Uterus (tissue), 4 donors: Measurements from ENCODE around the gene SEC14L1. TPM values are rescaled to one million over a fixed set of nuclear protein-coding genes. Genes with fewer than 3 reads are reported as not detected.
"Not testable (repeated sequence)": the region's sequence is repeated elsewhere in the genome, so short reads cannot be mapped to it uniquely, and the experiment has no call there.

Experiments
- DNase-seq, 2 donors: peaks; one replicate each; pipeline ENCODE4 v3.0.0-alpha.2; 2019 to 2020
- H3K27ac ChIP-seq, 2 donors: fragments of 200-600 bp; sonication (generic); 1 replicate in 1 of 2; 2 replicates in 1 of 2; pipeline ENCODE4 v1.5.1; 2016 to 2018
- H3K27me3 ChIP-seq, 2 donors: fragments of 200-600 bp; sonication (generic); one replicate each; pipeline ENCODE4 v1.5.1; 2018 to 2019; ENCODE audit warnings: control low read depth in 1 of 2
- H3K36me3 ChIP-seq, 2 donors: fragments of 200-600 bp; sonication (generic); one replicate each; pipeline ENCODE4 v1.5.1; 2019; ENCODE audit warnings: control low read depth in 1 of 2
- H3K4me1 ChIP-seq, 2 donors: fragments of 200-600 bp; sonication (generic); one replicate each; pipeline ENCODE4 v1.5.1; 2018 to 2019; ENCODE audit warnings: control low read depth in 1 of 2
- H3K4me3 ChIP-seq, 2 donors: fragments of 200-600 bp; sonication (generic); 1 replicate in 1 of 2; 2 replicates in 1 of 2; pipeline ENCODE4 v1.5.1; 2018 to 2019; ENCODE audit warnings: mild to moderate bottlenecking in 1 of 2
- H3K9me3 ChIP-seq, 2 donors: fragments of 200-600 bp; sonication (generic); one replicate each; pipeline ENCODE4 v1.5.1; 2019; ENCODE audit warnings: control low read depth in 1 of 2
- POLR2A ChIP-seq, 2 donors: fragments of 450-650 bp; IDR thresholded peaks; one replicate each; pipeline ENCODE4 v1.6.1; 2016; ENCODE audit warnings: antibody characterized with exemption in 2 of 2, mild to moderate bottlenecking in 1 of 2, moderate library complexity in 1 of 2
- intact Hi-C: fragments of 100-400 bp; cut with DNase I; formaldehyde crosslinking; loops from one replicate; pipeline ENCODE4 v1.15.1; 2023; ENCODE audit warnings: low total_unique reads
- total RNA-seq, 4 donors: library from RNA; depleted of rRNA in 3 of 4; stranded (reverse); fragments of >200 nt in 3 of 4; gene quantifications; one replicate each; pipeline versions ENCODE4 v1.1.0 to v1.2.4, GENCODE V29; 2014 to 2023
- TF ChIP-seq, protein P1 (sequence below), 4 experiments: fragments of 200-600 bp in 2 of 4; fragments of 450-650 bp in 2 of 4; sonication (generic) in 2 of 4; IDR thresholded peaks; one replicate each; pipeline ENCODE4 v1.5.1; 2016 to 2019; ENCODE audit warnings: antibody characterized with exemption in 4 of 4, mild to moderate bottlenecking in 2 of 4, moderate library complexity in 1 of 4
- donor health status: DM: yes; HTN: yes; CAD: no.

The SEC14L1 gene
- total RNA-seq, 4 donors from 2014 or later = 38.2 to 128 (median 42.6) TPM

GRCh38 chr17:77148077-77148939 is 7.5 kb downstream of the SEC14L1 start:
- TF ChIP-seq, protein P1, sequence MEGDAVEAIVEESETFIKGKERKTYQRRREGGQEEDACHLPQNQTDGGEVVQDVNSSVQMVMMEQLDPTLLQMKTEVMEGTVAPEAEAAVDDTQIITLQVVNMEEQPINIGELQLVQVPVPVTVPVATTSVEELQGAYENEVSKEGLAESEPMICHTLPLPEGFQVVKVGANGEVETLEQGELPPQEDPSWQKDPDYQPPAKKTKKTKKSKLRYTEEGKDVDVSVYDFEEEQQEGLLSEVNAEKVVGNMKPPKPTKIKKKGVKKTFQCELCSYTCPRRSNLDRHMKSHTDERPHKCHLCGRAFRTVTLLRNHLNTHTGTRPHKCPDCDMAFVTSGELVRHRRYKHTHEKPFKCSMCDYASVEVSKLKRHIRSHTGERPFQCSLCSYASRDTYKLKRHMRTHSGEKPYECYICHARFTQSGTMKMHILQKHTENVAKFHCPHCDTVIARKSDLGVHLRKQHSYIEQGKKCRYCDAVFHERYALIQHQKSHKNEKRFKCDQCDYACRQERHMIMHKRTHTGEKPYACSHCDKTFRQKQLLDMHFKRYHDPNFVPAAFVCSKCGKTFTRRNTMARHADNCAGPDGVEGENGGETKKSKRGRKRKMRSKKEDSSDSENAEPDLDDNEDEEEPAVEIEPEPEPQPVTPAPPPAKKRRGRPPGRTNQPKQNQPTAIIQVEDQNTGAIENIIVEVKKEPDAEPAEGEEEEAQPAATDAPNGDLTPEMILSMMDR (IDR thresholded peaks at IDR 0.05) = no peak
- no peak for TF ChIP-seq POLR2A (IDR thresholded peaks at IDR 0.05)
- Histone ChIP-seq H3K36me3 (no peaks in the 10 kb centered on the region), H3K4me1 (peaks cover 0 to 3% of the 10 kb centered on the region in 2 donors)

DNA sequence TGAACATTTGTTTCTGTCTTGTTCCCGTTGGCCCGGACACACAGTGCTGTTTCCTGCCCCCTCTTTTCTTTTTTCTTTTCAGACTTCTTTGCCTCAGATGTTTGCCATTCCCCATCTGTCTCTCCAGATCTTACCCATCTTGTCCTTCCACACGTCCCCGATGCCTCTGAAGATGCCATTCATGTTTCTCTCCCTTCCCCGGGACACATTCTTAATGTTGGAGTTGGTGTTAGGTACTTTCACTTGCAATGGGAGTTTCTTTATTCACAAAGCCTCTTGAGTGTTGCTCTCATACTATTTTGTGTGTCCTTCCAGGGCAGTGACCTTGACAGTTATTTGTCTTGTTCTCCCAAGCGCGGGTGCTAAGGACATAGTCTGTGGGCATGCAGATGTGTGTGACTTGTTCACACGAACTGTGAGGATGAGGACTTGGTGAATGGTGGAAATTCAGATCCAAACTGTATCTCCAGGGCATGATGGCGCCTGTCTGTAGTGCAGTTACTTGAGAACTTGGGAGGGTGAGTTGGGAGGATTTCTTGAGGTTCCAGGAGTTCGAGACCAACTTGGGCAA is 8.3 kb downstream of the SEC14L1 start:
- Histone ChIP-seq H3K4me1 (peaks cover 0 to 5% of the 10 kb centered on the region in 2 donors), H3K9me3 (no peaks in the 10 kb centered on the region), H3K36me3 (no peaks in the 10 kb centered on the region), H3K4me3 (no peak overlapping the region), H3K27ac (peak overlapping the region; percentile 43 to 93), H3K27me3 (no peaks in the 10 kb centered on the region)
- intact Hi-C loops = loop anchor here (10.0 kb wide), 1 partner anchor 356 kb away; no protein-coding TSS in a partner anchor
- DNase-seq = no peak
- no peak for TF ChIP-seq POLR2A (IDR thresholded peaks at IDR 0.05)
- TF ChIP-seq, protein P1 (IDR thresholded peaks at IDR 0.05) = no peak

More at GRCh38 chr17:77148077-77148939, 7.5 kb downstream of the SEC14L1 start:
- no peaks in the 10 kb centered on the region for H3K9me3 ChIP-seq
- no peak for DNase-seq
- no peak overlapping the region for H3K4me3 ChIP-seq
- peak overlapping the region; percentile 43 to 93 for H3K27ac ChIP-seq
- intact Hi-C loops = loop anchor here (10.0 kb wide), 1 partner anchor 356 kb away; no protein-coding TSS in a partner anchor
- H3K27me3 ChIP-seq = no peaks in the 10 kb centered on the region

DNA sequence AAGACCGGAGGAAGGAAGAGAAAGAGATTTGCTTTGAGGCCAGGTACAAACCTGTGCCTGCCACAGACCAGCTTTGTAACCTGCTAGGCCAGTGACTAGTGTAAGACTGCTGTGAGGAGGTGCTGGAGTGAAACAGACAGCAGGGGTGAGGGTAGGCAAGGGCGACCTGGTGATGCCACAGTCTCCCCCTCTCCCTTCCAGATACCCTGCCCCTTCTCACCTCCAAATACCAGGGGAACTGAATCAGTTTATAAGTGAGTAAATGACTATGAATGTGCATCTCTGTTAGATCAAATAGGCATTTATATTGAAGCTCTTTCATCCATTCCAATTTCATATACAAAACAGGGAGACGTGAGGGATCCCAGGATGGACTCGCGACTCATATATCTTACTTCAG is 9.4 kb downstream of the SEC14L1 start:
- Histone ChIP-seq H3K27ac (peak overlapping the region in 1 of 2 donors; percentile 44), H3K4me1 (peaks cover 0 to 5% of the 10 kb centered on the region in 2 donors), H3K9me3 (no peaks in the 10 kb centered on the region)

DNA sequence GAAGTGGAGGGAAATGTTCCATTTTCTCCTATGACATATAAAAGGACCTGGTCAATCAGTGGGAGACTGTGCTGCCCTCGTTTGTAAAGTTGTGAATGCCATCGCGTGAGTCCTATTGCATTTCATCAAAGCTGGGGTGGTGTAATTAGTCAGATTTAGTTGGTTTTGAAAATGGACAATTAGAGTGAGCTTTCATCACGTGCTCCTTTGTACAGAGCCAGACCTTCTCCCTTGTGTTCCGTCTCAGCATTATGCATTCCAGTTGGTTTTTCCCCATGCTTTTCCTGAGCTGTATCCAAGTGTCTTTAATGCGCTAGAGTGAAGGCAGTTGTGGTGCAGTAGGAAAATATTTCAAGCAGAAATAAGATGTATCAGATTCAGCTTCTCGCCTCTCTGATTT is 10.4 kb downstream of the SEC14L1 start:
- Histone ChIP-seq H3K4me3 (no peak overlapping the region), H3K9me3 (no peaks in the 10 kb centered on the region), H3K36me3 (no peaks in the 10 kb centered on the region), H3K27me3 (no peaks in the 10 kb centered on the region), H3K27ac (peak overlapping the region in 1 of 2 donors; percentile 44), H3K4me1 (peaks cover 0 to 5% of the 10 kb centered on the region in 2 donors)
- no peak for DNase-seq
- intact Hi-C loops = no loop called here
- TF ChIP-seq, protein P1 (IDR thresholded peaks at IDR 0.05) = no peak
- TF ChIP-seq POLR2A (IDR thresholded peaks at IDR 0.05) = no peak

More for the DNA sequence above, 9.4 kb downstream of the SEC14L1 start:
- no peak overlapping the region for H3K4me3 ChIP-seq
- intact Hi-C loops = no loop called here
- DNase-seq = no peak
- TF ChIP-seq, protein P1 (IDR thresholded peaks at IDR 0.05) = no peak
- no peak for TF ChIP-seq POLR2A (IDR thresholded peaks at IDR 0.05)
- H3K36me3 ChIP-seq = no peaks in the 10 kb centered on the region
- no peaks in the 10 kb centered on the region for H3K27me3 ChIP-seq

GRCh38 chr17:77152056-77152455 is 11.3 kb downstream of the SEC14L1 start:
- H3K9me3 ChIP-seq, H3K27me3 ChIP-seq, DNase-seq, H3K4me3 ChIP-seq, H3K36me3 ChIP-seq, intact Hi-C loops, H3K4me1 ChIP-seq: not testable (repeated sequence)
- H3K27ac ChIP-seq = peak overlapping the region in 1 of 2 donors; percentile 44
